ENCODE measurements around the gene FBF1.

Gene FBF1

DNA sequence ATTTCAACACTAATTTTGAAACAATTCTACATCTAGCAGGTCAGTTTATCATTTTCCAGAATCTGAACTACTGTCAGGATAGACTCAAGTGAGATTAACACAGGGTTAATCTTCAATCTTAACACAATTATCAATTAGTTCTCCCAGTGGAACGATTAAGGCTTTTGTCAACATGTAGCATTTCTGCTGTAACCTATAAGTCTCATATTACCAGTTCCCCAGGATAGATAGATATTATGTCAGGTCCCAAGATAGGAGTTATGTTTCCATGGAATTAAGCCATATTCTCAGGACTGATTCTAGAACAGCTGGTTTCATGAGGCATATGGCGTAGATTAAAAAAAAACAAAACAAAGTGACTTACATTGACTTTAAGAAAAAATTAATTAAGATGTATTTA is 4.4 kb upstream of the FBF1 start:
- DNase-seq: no peak

DNA sequence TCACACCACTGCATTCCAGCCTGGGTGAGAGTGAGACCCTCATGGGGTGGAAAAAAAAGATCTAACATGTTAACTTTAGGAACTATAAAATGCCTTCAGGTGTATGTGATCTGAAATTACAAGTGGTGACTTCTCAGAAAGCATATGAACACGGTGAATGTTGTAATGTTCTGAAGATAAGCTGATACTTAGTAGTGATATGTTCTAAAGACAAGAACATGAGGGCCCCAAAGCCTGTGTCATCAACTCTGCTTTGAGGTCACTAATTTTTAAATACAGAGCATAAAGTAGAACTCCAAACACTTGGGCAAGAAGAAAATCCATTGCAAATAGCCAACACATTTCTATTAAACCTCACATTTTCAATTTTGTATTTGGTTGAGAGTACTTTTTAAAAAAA is 2.6 kb upstream of the FBF1 start:
- no peak for DNase-seq

DNA sequence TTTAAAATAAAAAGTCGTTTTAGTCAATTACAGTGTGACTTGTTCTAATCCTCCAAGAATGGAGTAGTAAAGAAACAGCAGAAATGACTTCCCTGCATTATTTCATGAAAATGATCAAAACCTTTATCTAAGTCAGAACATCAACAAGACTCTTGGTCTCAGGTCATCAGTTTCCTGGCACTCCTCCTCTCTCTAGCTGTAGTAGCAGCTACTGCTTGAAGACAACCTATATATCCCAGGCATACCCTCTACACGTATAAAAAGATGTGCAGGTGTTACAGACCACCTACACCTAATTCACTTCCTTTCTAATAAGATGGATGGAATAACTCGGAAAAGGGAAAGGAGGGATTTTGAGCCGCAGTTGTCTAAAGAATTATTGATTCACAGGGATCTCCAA is 1.6 kb upstream of the FBF1 start:
- DNase-seq: no peak

- DNase-seq: no peak
These were observed 589 bp upstream of the FBF1 start for GRCh38 chr17:75941442-75941819.

GRCh38 chr17:75937652-75938051 is 3.2 kb downstream of the FBF1 start:
- no peak for DNase-seq

- no peak for DNase-seq
These were observed 7.0 kb downstream of the FBF1 start for GRCh38 chr17:75933808-75934207.

DNA sequence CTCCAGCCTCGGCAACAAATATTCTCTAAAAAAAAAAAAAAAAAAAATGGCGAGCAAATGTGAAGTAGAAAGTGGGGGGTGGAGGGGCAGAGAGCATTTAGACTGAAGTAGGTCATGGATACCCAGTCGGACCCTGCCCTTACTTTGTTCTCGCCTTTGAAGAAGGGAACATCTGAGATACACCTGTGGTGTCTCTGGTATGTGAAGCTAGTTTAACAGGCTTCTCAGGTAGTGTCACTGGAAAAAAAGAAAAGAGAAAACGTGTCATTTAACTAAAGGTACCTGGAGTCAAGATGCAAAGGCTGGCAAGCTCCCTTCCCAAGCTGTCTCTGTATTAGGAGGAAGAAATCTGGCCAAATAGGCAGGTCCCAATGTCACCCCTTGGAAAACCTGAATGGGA is 8.0 kb downstream of the FBF1 start:
- no peak for DNase-seq

DNA sequence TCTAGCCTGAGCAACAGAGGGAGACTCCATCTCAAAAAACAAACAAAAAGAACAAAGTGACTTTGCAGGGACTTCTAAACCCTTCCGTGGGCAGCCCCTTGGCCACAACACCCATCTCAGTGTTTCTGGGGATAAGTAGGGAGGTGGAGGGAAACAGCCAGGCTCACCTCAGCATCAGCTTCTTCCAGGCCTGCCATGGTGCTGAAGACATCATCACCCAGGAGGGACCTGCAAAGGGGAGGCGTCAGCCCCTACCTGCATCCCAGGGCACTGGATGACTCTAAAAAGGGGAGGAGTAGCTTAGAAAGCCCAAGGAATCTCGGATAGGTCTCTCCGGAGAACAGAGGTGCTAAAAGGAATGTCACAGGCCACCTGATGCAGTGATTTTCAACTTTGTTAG is 9.8 kb downstream of the FBF1 start:
- no peak for DNase-seq

DNA sequence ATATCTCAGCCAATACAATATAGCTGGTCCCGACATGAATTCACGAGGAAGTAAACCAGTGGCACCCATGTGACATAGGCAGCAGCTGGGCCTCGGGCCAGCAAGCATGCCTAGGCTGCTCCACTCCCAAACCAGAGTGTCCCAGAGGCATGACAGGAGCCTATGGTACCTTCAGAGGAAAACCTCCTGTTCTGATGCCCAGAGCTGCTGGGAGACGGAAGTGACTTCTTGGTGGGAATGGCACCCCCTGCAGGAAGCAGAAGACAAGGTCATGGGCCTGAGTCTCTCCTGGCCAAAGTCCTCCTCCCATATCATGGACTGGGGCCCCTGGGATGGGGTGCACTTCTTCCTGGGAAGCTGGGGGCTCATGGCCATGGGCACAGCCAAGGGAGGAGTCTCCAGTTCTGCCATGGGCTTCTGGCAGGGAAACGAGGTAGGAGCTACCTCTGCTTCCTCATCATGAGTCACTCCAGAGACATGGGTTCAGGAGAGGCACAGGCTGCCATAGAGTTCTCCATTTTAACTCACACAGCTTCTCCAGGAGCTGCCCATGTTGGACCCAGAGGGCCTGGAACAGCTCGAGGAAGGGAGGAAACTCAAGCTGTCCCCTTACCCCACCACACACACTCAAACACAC is 13.4 kb downstream of the FBF1 start:
- no peak for DNase-seq

- no peak for DNase-seq
These were observed 14.4 kb downstream of the FBF1 start for GRCh38 chr17:75926456-75926855.

GRCh38 chr17:75925912-75926311 is 14.9 kb downstream of the FBF1 start:
- no peak for DNase-seq

DNA sequence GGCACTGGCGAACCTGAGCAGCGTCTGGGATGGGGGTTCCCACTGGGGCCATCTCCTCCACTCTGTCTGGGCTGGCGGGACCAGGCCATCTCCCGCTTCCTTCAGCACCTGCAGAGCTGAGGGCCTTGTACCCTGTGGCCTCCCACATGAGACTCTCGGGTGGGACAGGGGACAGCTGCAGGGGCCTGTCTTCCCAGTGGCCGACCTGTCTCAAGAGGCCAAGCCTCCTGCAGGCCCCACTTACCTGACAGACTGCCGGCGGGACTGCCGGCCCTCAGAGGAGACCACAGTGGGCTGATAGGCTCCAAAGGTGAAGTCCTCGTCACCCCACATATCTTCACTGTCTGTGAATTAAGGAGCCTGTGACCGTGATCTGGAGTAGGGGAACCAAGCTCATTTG is 15.7 kb downstream of the FBF1 start:
- DNase-seq: no peak

- DNase-seq: no peak
These were observed 17.6 kb downstream of the FBF1 start for GRCh38 chr17:75922963-75923874.

DNA sequence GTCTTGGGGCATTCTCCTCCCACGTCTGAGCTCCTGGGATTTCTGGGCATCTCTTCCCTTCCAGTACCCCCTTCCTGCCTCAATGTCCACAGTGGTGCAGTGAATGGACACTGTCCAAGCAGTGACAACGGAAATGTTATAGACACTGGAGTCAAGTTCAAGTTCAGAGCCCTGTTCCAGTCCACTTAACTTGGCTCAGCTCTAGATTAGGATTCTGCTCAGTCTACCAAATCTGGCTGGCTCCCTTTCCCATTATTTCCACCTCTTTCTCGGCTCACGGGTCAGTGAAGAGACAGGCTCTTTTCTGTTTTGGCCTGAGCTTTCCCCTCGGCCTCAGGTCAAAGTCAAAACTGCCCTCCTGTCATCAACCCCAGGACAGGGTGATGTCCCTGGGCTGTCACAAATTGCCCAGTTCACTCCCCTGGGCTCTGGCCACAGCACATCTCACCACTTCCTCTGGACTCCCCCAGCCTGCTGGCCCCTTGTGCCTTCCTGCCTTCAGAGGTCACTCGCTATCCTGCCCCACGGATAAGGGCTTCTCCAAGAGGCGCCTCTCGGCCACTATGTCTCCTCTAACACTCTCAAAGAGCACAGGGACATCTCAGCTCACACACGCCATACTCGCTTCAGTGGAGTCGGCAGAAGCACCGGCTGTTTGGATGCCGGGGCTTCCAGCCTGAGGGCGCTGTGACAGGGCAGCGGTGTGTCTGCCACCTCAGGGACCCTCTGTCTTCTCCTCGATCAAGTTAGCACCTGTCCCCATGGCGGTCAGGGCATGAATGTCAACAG is 18.5 kb downstream of the FBF1 start:
- no peak for DNase-seq

- DNase-seq: no peak
These were observed 19.2 kb downstream of the FBF1 start for GRCh38 chr17:75921596-75921995.

DNA sequence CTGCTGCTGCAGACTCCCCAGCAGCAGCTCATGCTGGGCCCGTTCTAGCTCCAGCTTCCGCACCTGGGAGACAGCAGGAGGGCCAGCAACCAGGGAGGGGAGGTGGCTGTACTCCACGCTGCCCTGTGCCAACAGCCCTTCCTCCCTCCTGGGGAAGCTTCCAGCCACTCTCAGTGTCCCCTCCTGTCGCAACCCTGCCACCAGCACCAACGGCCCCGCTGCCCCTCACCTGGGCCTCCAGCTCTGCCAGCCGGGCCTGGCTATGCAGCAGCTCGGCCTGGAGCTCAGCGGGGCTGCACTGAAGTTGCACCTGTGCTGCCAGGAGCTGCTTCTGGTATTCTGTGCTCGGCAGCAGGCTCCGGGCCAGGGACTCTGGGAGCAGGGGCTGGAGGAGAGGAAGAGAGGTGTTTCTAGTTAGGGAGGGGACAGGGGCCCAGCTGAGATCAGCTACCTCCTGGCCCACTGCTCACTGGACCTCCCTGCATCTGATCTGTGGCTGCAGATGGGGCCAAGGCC is 20.7 kb downstream of the FBF1 start:
- no peak for DNase-seq

GRCh38 chr17:75919611-75920010 is 21.2 kb downstream of the FBF1 start:
- DNase-seq: no peak

DNA sequence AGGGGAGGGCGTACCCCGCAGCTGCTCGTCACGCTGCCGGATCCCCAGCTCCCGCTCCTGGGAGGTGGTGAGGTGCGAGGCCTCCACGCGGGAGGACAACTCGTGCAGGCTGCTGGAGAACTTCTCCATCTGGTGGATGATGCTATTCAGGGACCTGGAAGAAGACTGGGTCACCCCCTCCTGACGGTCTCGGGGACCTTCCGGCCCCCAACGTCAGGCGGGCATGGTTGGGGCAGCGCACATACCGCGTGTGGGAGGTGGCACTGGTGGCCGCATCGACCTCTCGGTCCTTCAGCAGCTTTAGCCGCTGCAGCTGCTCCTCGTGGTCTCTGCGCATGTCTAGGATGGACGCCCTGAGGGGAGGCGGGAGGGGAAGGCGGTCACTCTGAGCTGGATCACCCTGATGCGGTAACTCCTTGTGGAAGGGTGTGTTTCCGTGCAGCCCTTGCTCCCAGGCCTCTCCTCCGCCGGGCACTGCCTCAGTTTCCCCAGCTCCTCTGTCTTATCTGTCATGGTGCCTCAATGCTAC is 22.9 kb downstream of the FBF1 start:
- no peak for DNase-seq

- DNase-seq: no peak
These were observed 23.5 kb downstream of the FBF1 start for GRCh38 chr17:75917141-75917916.

GRCh38 chr17:75915268-75915667 is 25.6 kb downstream of the FBF1 start:
- no peak for DNase-seq

GRCh38 chr17:75914643-75915267 is 26.1 kb downstream of the FBF1 start:
- DNase-seq: no peak

Data from midbrain (tissue), 1 donor.